ENCODE measurements around the gene PPP1R9A.

DNA sequence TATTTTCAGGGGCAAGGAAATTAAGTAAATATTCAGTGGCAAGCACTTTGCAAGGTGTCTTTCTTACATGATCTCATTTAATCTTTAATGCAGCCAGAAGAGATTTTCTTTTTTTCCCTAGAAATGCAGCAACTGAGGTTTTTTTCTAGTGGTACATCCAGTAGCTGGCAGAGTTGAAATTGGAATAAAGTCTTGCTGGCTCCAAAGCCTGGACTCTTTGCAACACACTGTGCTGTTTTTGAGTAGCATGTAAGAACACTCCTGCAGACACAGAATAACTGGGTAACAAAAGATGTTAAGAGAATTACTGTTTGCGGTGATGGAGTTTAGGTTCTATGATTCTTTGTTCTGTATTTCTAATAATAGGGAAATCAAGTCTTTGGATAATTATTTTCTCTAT is 293.3 kb downstream of the PPP1R9A start:
- TF ChIP-seq, protein P1, sequence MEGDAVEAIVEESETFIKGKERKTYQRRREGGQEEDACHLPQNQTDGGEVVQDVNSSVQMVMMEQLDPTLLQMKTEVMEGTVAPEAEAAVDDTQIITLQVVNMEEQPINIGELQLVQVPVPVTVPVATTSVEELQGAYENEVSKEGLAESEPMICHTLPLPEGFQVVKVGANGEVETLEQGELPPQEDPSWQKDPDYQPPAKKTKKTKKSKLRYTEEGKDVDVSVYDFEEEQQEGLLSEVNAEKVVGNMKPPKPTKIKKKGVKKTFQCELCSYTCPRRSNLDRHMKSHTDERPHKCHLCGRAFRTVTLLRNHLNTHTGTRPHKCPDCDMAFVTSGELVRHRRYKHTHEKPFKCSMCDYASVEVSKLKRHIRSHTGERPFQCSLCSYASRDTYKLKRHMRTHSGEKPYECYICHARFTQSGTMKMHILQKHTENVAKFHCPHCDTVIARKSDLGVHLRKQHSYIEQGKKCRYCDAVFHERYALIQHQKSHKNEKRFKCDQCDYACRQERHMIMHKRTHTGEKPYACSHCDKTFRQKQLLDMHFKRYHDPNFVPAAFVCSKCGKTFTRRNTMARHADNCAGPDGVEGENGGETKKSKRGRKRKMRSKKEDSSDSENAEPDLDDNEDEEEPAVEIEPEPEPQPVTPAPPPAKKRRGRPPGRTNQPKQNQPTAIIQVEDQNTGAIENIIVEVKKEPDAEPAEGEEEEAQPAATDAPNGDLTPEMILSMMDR (IDR thresholded peaks at IDR 0.05; ENCODE audit: insufficient read depth, low read length, poor library complexity, severe bottlenecking) = no peak
- no peak for TF ChIP-seq EZH2phosphoT487 (conservative IDR thresholded peaks at IDR 0.05; ENCODE audit: low read length)

Data from SU-DHL-6 (cell line).